HG02642 (cell line): ENCODE results near the gene CAMK2G.
"Not testable (repeated sequence)": the region's sequence is repeated elsewhere in the genome, so short reads cannot be mapped to it uniquely, and the experiment has no call there.

Experiments used
- ATAC-seq: cut with Tn5 transposase; IDR thresholded peaks from one replicate; pipeline ENCODE4 v1.9.1; 2021; ENCODE audit warnings: mild to moderate bottlenecking; ENCODE audit not compliant: unreplicated experiment, poor library complexity

The CAMK2G gene

GRCh38 chr10:73842349-73842748 lies 32.0 kb downstream of the CAMK2G start:
- ATAC-seq: no peak

GRCh38 chr10:73841526-73842285 lies 32.6 kb downstream of the CAMK2G start:
- no peak for ATAC-seq

GRCh38 chr10:73841061-73841421 lies 33.3 kb downstream of the CAMK2G start:
- ATAC-seq: no peak

GRCh38 chr10:73840403-73841060 lies 33.8 kb downstream of the CAMK2G start:
- no peak for ATAC-seq

GRCh38 chr10:73840056-73840402 lies 34.3 kb downstream of the CAMK2G start:
- no peak for ATAC-seq

- no peak for ATAC-seq
Measured at GRCh38 chr10:73839276-73839966, 34.9 kb downstream of the CAMK2G start.

GRCh38 chr10:73838827-73839226 lies 35.5 kb downstream of the CAMK2G start:
- no peak for ATAC-seq

GRCh38 chr10:73838008-73838567 lies 36.3 kb downstream of the CAMK2G start:
- ATAC-seq: no peak

GRCh38 chr10:73837072-73837471 lies 37.3 kb downstream of the CAMK2G start:
- ATAC-seq: no peak

- ATAC-seq: no peak
Measured at GRCh38 chr10:73836427-73836980, 37.9 kb downstream of the CAMK2G start.

GRCh38 chr10:73829090-73829489 lies 45.3 kb downstream of the CAMK2G start:
- not testable (repeated sequence) for ATAC-seq

GRCh38 chr10:73828161-73828560 lies 46.2 kb downstream of the CAMK2G start:
- ATAC-seq: no peak

GRCh38 chr10:73827346-73828089 lies 46.8 kb downstream of the CAMK2G start:
- ATAC-seq: no peak

GRCh38 chr10:73824146-73824725 lies 50.1 kb downstream of the CAMK2G start:
- ATAC-seq: no peak

GRCh38 chr10:73823391-73823790 lies 51.0 kb downstream of the CAMK2G start:
- no peak for ATAC-seq

- ATAC-seq: no peak
Measured at GRCh38 chr10:73819513-73820093, 54.8 kb downstream of the CAMK2G start.

- ATAC-seq: no peak
Measured at GRCh38 chr10:73819081-73819480, 55.3 kb downstream of the CAMK2G start.

GRCh38 chr10:73818402-73818801 lies 56.0 kb downstream of the CAMK2G start:
- ATAC-seq: no peak

GRCh38 chr10:73817826-73818225 lies 56.5 kb downstream of the CAMK2G start:
- no peak for ATAC-seq
